HUDEP-2 (cell line): ENCODE results near the gene TGFB2.

Experiments used
- DNase-seq, 76 experiments: peaks; one replicate each; lab custom pipeline; 2025; ENCODE audit not compliant: unreplicated experiment in 76 of 76; lab: John Stamatoyannopoulos, UW

The TGFB2 gene

GRCh38 chr1:218454700-218455282, 109.7 kb downstream of the TGFB2 start:
- no peak for DNase-seq

GRCh38 chr1:218456444-218456843, 111.3 kb downstream of the TGFB2 start:
- no peak for DNase-seq

GRCh38 chr1:218459450-218459849, 114.3 kb downstream of the TGFB2 start:
- no peak for DNase-seq

- no peak for DNase-seq
These were observed 115.0 kb downstream of the TGFB2 start for GRCh38 chr1:218459878-218460711.

- no peak for DNase-seq
These were observed 116.2 kb downstream of the TGFB2 start for GRCh38 chr1:218461351-218461750.

- no peak for DNase-seq
These were observed 117.0 kb downstream of the TGFB2 start for GRCh38 chr1:218462116-218462515.

GRCh38 chr1:218462587-218462986, 117.5 kb downstream of the TGFB2 start:
- no peak for DNase-seq

- DNase-seq = no peak
These were observed 118.3 kb downstream of the TGFB2 start for GRCh38 chr1:218463194-218464156.

GRCh38 chr1:218464871-218465270, 119.7 kb downstream of the TGFB2 start:
- no peak for DNase-seq

GRCh38 chr1:218466341-218467010, 121.3 kb downstream of the TGFB2 start:
- no peak for DNase-seq

- no peak for DNase-seq
These were observed 122.3 kb downstream of the TGFB2 start for GRCh38 chr1:218467101-218468072.

- no peak for DNase-seq
These were observed 123.6 kb downstream of the TGFB2 start for GRCh38 chr1:218468711-218469110.

- DNase-seq = no peak
These were observed 127.7 kb downstream of the TGFB2 start for GRCh38 chr1:218472885-218473284.

- no peak for DNase-seq
These were observed 128.4 kb downstream of the TGFB2 start for GRCh38 chr1:218473522-218473921.

GRCh38 chr1:218474128-218474527, 129.0 kb downstream of the TGFB2 start:
- DNase-seq = no peak

GRCh38 chr1:218475275-218475674, 130.1 kb downstream of the TGFB2 start:
- DNase-seq = no peak

- DNase-seq = no peak
These were observed 130.6 kb downstream of the TGFB2 start for GRCh38 chr1:218475699-218476098.

GRCh38 chr1:218476385-218476784, 131.2 kb downstream of the TGFB2 start:
- DNase-seq = no peak

GRCh38 chr1:218478336-218478735, 133.2 kb downstream of the TGFB2 start:
- DNase-seq = no peak
